Myocyte (in vitro differentiated cells): Measurements from ENCODE around the gene SEC16A. TPM values are rescaled to one million over a fixed set of nuclear protein-coding genes. Genes with fewer than 3 reads are reported as not detected.

Experiments
- DNase-seq: peaks from one replicate; pipeline ENCODE4 v3.0.0-alpha.2; 2012; ENCODE audit warnings: low read depth
- total RNA-seq: library from RNA; depleted of rRNA; stranded (reverse); fragments of >200 nt; gene quantifications from 2 replicates; pipeline ENCODE4 v1.2.3, GENCODE V29; 2014

Gene SEC16A
- total RNA-seq, 1 donor from 2014 or later: 25.3 TPM

- no peak for DNase-seq
Observed at GRCh38 chr9:136504512-136505348, 21.9 kb upstream of the SEC16A start.

GRCh38 chr9:136502940-136503550 is 20.2 kb upstream of the SEC16A start:
- DNase-seq: no peak

GRCh38 chr9:136502196-136502595 is 19.4 kb upstream of the SEC16A start:
- no peak for DNase-seq

- DNase-seq: no peak
Observed at GRCh38 chr9:136501686-136502085, 18.8 kb upstream of the SEC16A start.

GRCh38 chr9:136499935-136500910 is 17.4 kb upstream of the SEC16A start:
- no peak for DNase-seq

GRCh38 chr9:136499071-136499934 is 16.5 kb upstream of the SEC16A start:
- DNase-seq: no peak

- DNase-seq: no peak
Observed at GRCh38 chr9:136497916-136498695, 15.3 kb upstream of the SEC16A start.

- no peak for DNase-seq
Observed at GRCh38 chr9:136496801-136497620, 14.2 kb upstream of the SEC16A start.

GRCh38 chr9:136496181-136496580 is 13.3 kb upstream of the SEC16A start:
- DNase-seq: no peak

- no peak for DNase-seq
Observed at GRCh38 chr9:136495238-136495800, 12.5 kb upstream of the SEC16A start.

- DNase-seq: no peak
Observed at GRCh38 chr9:136494531-136495215, 11.8 kb upstream of the SEC16A start.

- no peak for DNase-seq
Observed at GRCh38 chr9:136494012-136494411, 11.2 kb upstream of the SEC16A start.

- no peak for DNase-seq
Observed at GRCh38 chr9:136493567-136493971, 10.7 kb upstream of the SEC16A start.

- no peak for DNase-seq
Observed at GRCh38 chr9:136492978-136493522, 10.2 kb upstream of the SEC16A start.

GRCh38 chr9:136489731-136490130 is 6.9 kb upstream of the SEC16A start:
- DNase-seq: no peak

- DNase-seq: peak; percentile 64
Observed at GRCh38 chr9:136488247-136489214, 5.7 kb upstream of the SEC16A start.
